Left kidney (tissue), 2 donors: ENCODE measurements around the gene ACOX3. TPM values are rescaled to one million over a fixed set of nuclear protein-coding genes. Genes with fewer than 3 reads are reported as not detected.

Experiments used
- DNase-seq: peaks from one replicate; pipeline ENCODE4 v3.0.0-alpha.2; 2013
- polyA plus RNA-seq: library from polyadenylated mRNA; unstranded; fragments of 120-200 nt; gene quantifications from one replicate; pipeline ENCODE4 v1.2.1, GENCODE V29; 2013; ENCODE audit not compliant: insufficient read length

ACOX3 gene
- polyA plus RNA-seq, 1 donor = 17.1 TPM

GRCh38 chr4:8374851-8375649, 65.5 kb downstream of the ACOX3 start:
- no peak for DNase-seq

GRCh38 chr4:8373973-8374545, 66.5 kb downstream of the ACOX3 start:
- no peak for DNase-seq

- no peak for DNase-seq
Observed at GRCh38 chr4:8373270-8373972, 67.1 kb downstream of the ACOX3 start.

GRCh38 chr4:8372506-8372905, 68.0 kb downstream of the ACOX3 start:
- no peak for DNase-seq

- DNase-seq = no peak
Observed at GRCh38 chr4:8371596-8371995, 68.9 kb downstream of the ACOX3 start.

GRCh38 chr4:8370835-8371595, 69.5 kb downstream of the ACOX3 start:
- DNase-seq = peak; percentile 63

- no peak for DNase-seq
Observed at GRCh38 chr4:8370106-8370787, 70.3 kb downstream of the ACOX3 start.

GRCh38 chr4:8369426-8370105, 71.0 kb downstream of the ACOX3 start:
- DNase-seq = no peak

- no peak for DNase-seq
Observed at GRCh38 chr4:8368998-8369397, 71.5 kb downstream of the ACOX3 start.

GRCh38 chr4:8368061-8368481, 72.5 kb downstream of the ACOX3 start:
- DNase-seq = no peak

GRCh38 chr4:8366601-8367000, 73.9 kb downstream of the ACOX3 start:
- no peak for DNase-seq

GRCh38 chr4:8365951-8366350, 74.6 kb downstream of the ACOX3 start:
- no peak for DNase-seq

GRCh38 chr4:8365353-8365752, 75.2 kb downstream of the ACOX3 start:
- DNase-seq = no peak

- no peak for DNase-seq
Observed at GRCh38 chr4:8364848-8365350, 75.6 kb downstream of the ACOX3 start.

GRCh38 chr4:8364141-8364540, 76.4 kb downstream of the ACOX3 start:
- no peak for DNase-seq

GRCh38 chr4:8362483-8362882, 78.0 kb downstream of the ACOX3 start:
- DNase-seq = no peak

GRCh38 chr4:8359193-8359592, 81.3 kb downstream of the ACOX3 start:
- DNase-seq = no peak

GRCh38 chr4:8356856-8357255, 83.7 kb downstream of the ACOX3 start:
- no peak for DNase-seq

GRCh38 chr4:8355864-8356565, 84.5 kb downstream of the ACOX3 start:
- no peak for DNase-seq

GRCh38 chr4:8355306-8355705, 85.2 kb downstream of the ACOX3 start:
- DNase-seq = no peak
